WERI-Rb-1 (cell line): ENCODE data around the gene FBXL17.

Source experiments
- DNase-seq: peaks from one replicate; pipeline ENCODE4 v3.0.0-alpha.2; 2020
- H3K27ac ChIP-seq: fragments of 250-450 bp; sonication (Bioruptor Pico); 2 replicates; pipeline ENCODE4 v1.5.1; 2020; ENCODE audit warnings: mild to moderate bottlenecking, moderate library complexity
- H3K27me3 ChIP-seq: fragments of 250-450 bp; sonication (Bioruptor Pico); 2 replicates; pipeline ENCODE4 v1.5.1; 2021; ENCODE audit warnings: mild to moderate bottlenecking, low read depth, moderate library complexity; ENCODE audit not compliant: insufficient read depth, severe bottlenecking
- H3K36me3 ChIP-seq: fragments of 250-450 bp; sonication (Bioruptor Pico); 2 replicates; pipeline ENCODE4 v1.5.1; 2020; ENCODE audit warnings: mild to moderate bottlenecking, moderate library complexity
- H3K4me3 ChIP-seq: 2 replicates; pipeline ENCODE4 v1.5.1; 2011; ENCODE audit warnings: low read depth, mild to moderate bottlenecking, control low read depth, low read length
- H3K9me3 ChIP-seq: fragments of 250-450 bp; sonication (Bioruptor Pico); 2 replicates; pipeline ENCODE4 v1.5.1; 2021; ENCODE audit warnings: mild to moderate bottlenecking, moderate library complexity; ENCODE audit not compliant: severe bottlenecking
- CTCF ChIP-seq: IDR thresholded peaks from 2 replicates; pipeline ENCODE4 v1.5.1; 2011; ENCODE audit warnings: low read depth, mild to moderate bottlenecking, control low read depth, inconsistent platforms, low read length

Gene FBXL17

GRCh38 chr5:108109059-108109458, 272.8 kb downstream of the FBXL17 start:
- DNase-seq, result no peak
- Histone ChIP-seq H3K4me3 (no peak overlapping the region), H3K27ac (no peak overlapping the region), H3K27me3 (no peaks in the 10 kb centered on the region), H3K36me3 (no peaks in the 10 kb centered on the region), H3K9me3 (peaks cover 4% of the 10 kb centered on the region)
- no peak for TF ChIP-seq CTCF

GRCh38 chr5:108104448-108104847, 277.4 kb downstream of the FBXL17 start:
- no peak for DNase-seq
- Histone ChIP-seq H3K27me3 (no peaks in the 10 kb centered on the region), H3K4me3 (no peak overlapping the region), H3K36me3 (no peaks in the 10 kb centered on the region), H3K27ac (no peak overlapping the region), H3K9me3 (no peaks in the 10 kb centered on the region)
- no peak for TF ChIP-seq CTCF

GRCh38 chr5:108102463-108102862, 279.4 kb downstream of the FBXL17 start:
- TF ChIP-seq CTCF, result no peak
- no peak for DNase-seq
- H3K9me3 ChIP-seq, result no peaks in the 10 kb centered on the region
- H3K4me3 ChIP-seq, result no peak overlapping the region
- no peaks in the 10 kb centered on the region for H3K36me3 ChIP-seq
- H3K27me3 ChIP-seq, result no peaks in the 10 kb centered on the region
- no peak overlapping the region for H3K27ac ChIP-seq

- TF ChIP-seq CTCF, result no peak
- Histone ChIP-seq H3K27me3 (no peaks in the 10 kb centered on the region), H3K9me3 (no peaks in the 10 kb centered on the region), H3K36me3 (no peaks in the 10 kb centered on the region), H3K27ac (no peak overlapping the region), H3K4me3 (no peak overlapping the region)
- no peak for DNase-seq
These were observed 280.1 kb downstream of the FBXL17 start for GRCh38 chr5:108101821-108102220.

- H3K9me3 ChIP-seq, result no peaks in the 10 kb centered on the region
- no peak for DNase-seq
- H3K27ac ChIP-seq, result no peak overlapping the region
- no peaks in the 10 kb centered on the region for H3K27me3 ChIP-seq
- no peaks in the 10 kb centered on the region for H3K36me3 ChIP-seq
- TF ChIP-seq CTCF, result no peak
- no peak overlapping the region for H3K4me3 ChIP-seq
These were observed 280.8 kb downstream of the FBXL17 start for GRCh38 chr5:108101130-108101529.

- Histone ChIP-seq H3K9me3 (no peaks in the 10 kb centered on the region), H3K4me3 (no peak overlapping the region), H3K36me3 (no peaks in the 10 kb centered on the region), H3K27me3 (no peaks in the 10 kb centered on the region), H3K27ac (no peak overlapping the region)
- no peak for TF ChIP-seq CTCF
- no peak for DNase-seq
These were observed 287.1 kb downstream of the FBXL17 start for GRCh38 chr5:108094800-108095199.
